ENCODE data around the gene SRGAP1.
"Not testable (repeated sequence)": the region's sequence is repeated elsewhere in the genome, so short reads cannot be mapped to it uniquely, and the experiment has no call there.

The SRGAP1 gene

GRCh38 chr12:63870838-63871237, 26.3 kb downstream of the SRGAP1 start:
- DNase-seq (ENCODE audit: extremely low read depth, low read depth): no peak
- no peak for TF ChIP-seq CTCF (IDR thresholded peaks at IDR 0.05; ENCODE audit: low read depth, low read length)

GRCh38 chr12:63874897-63875480, 30.5 kb downstream of the SRGAP1 start:
- DNase-seq (ENCODE audit: extremely low read depth, low read depth): no peak
- TF ChIP-seq CTCF (IDR thresholded peaks at IDR 0.05; ENCODE audit: low read depth, low read length): no peak

GRCh38 chr12:63875703-63876102, 31.2 kb downstream of the SRGAP1 start:
- no peak for TF ChIP-seq CTCF (IDR thresholded peaks at IDR 0.05; ENCODE audit: low read depth, low read length)
- no peak for DNase-seq (ENCODE audit: extremely low read depth, low read depth)

- no peak for TF ChIP-seq CTCF (IDR thresholded peaks at IDR 0.05; ENCODE audit: low read depth, low read length)
- no peak for DNase-seq (ENCODE audit: extremely low read depth, low read depth)
Observed at GRCh38 chr12:63876980-63877379, 32.5 kb downstream of the SRGAP1 start.

- no peak for TF ChIP-seq CTCF (IDR thresholded peaks at IDR 0.05; ENCODE audit: low read depth, low read length)
- DNase-seq (ENCODE audit: extremely low read depth, low read depth): no peak
Observed at GRCh38 chr12:63877693-63878092, 33.2 kb downstream of the SRGAP1 start.

GRCh38 chr12:63880235-63880634, 35.7 kb downstream of the SRGAP1 start:
- DNase-seq (ENCODE audit: extremely low read depth, low read depth): not testable (repeated sequence)

GRCh38 chr12:63880742-63881263, 36.3 kb downstream of the SRGAP1 start:
- DNase-seq (ENCODE audit: extremely low read depth, low read depth): no peak
- no peak for TF ChIP-seq CTCF (IDR thresholded peaks at IDR 0.05; ENCODE audit: low read depth, low read length)

GRCh38 chr12:63882844-63883243, 38.3 kb downstream of the SRGAP1 start:
- no peak for DNase-seq (ENCODE audit: extremely low read depth, low read depth)
- TF ChIP-seq CTCF (IDR thresholded peaks at IDR 0.05; ENCODE audit: low read depth, low read length): no peak
